HG03280 (cell line): ENCODE data around the gene FYB2.

Experiments used
- ATAC-seq: cut with Tn5 transposase; IDR thresholded peaks from one replicate; pipeline ENCODE4 v1.9.1; 2021; ENCODE audit warnings: mild to moderate bottlenecking, moderate library complexity; ENCODE audit not compliant: unreplicated experiment

FYB2 gene

DNA sequence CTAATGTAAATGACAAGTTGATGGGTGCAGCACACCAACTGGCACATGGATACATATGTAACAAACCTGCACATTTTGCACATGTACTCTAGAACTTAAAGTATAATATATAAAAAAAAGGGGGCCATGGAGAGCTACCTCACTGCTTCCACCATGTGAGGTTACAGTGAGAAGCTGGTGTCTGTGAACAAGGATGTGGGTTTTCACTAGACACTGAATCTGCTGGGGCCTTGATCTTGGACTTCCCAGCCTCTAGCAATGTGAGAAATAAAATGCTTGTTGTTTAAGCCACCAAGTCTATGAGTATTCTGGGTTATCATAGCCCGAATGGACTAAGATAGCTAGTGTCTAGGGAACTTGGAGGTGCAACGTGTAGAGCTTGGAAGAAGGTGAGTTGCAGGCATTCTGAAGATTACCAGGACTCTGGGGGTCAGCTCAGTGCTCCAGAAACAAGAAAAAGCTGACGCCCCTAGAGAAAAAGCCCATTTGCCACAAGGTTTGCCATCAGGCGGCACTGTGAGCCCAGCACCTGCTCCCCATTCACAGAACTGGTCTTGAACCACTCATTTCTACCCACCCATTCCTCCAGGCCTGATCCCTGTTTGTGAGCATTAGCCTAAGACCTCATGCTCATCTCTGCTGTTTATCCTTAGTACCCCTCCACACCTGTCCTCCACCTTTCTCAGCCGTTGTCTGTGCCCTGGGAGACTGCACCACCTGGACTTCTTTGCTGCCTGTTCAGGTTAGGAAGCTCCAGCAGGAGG is 15.1 kb upstream of the FYB2 start:
- ATAC-seq = no peak

DNA sequence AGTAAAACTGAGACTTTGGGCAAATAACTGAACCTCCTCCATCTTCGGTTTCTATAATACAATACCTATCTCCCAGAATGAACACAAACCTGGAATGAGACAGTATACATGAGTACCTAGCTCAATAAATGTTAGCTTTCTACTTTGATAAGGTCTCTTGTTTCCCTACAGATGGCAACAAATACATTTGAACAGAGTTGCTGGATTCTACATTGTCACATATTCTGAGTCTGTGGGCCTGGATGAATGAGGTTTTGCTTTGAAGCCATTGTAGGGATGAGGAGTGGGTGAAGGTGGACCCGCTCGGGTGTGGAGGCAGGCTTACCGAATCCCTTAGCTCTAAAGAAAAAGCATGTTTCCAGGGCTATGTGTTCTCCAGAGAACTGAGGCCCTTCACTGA is 13.9 kb upstream of the FYB2 start:
- ATAC-seq = no peak

DNA sequence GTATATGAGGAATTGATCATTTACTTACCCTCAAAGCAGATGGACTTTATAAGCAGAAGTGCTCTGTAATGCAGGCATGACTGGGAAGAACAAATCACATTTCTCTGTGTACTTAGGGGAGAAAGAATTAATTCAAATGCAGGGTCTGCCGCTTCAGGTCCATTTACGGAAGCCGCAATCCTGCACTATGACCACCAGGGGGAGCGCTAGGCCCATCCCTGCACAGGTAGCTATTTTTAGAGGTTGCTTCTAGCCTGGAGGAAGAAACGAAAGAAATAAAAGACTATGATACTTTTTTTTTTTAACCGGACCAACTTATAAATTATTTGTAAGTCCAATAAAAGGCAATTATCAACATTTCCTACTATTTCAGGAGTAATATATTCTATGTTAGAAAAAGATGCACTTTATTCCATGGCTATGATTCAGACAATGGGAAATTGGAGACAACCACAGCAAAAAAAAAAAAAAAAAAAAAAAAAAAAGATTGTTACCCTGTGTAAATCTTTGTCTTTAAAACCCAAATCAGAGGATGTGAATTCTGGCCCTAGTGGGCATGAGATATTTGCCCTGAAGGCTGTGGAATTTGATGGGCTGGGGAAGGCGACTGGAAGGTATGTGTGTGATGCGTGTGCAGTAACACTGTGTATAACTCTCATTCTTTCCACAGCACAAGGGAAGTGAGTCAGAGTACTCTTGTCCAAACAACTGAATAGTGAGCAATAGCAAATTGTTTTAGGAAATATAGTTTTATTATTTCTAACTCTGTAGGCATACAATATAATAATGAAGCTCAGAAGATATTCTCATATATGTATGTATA is 12.9 kb upstream of the FYB2 start:
- ATAC-seq = peak; percentile 83

DNA sequence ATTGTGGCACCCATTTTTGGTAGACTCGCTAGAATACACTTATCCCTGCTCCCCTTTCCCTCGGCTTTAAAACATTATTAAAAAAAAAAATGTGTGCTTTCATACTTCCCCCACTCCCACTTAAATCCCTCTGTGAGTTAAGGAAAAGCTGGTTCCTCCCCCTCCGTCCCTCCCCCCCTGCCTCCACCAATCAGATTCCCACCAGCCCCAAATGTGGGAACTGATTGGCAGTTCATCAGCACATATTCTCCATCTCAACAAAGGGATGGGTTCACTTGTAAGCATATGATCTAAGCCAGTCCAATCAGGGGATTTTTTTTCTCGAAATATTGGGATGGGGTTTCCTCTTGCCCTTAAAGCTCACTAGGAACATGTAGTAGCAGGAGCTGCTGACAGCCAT is 10.8 kb upstream of the FYB2 start:
- ATAC-seq = no peak

DNA sequence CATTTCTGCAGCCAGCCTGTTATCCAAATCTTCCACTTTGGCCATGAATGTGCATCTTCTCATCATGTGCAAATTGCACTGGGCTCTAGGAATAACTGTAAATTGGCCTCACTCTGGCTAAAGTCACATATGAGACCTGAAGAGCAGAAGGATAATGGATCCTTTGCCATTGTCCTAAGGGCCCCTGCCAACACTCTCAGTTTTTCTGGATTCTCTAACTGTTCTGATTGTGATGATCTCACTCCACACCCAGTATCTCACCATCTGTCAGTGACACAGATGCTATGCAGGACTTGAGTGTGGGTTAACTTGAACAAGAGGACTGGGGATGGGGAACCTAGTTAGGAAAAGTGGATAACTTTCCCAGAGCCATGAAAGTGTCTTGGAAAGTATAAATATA is 8.5 kb upstream of the FYB2 start:
- no peak for ATAC-seq

DNA sequence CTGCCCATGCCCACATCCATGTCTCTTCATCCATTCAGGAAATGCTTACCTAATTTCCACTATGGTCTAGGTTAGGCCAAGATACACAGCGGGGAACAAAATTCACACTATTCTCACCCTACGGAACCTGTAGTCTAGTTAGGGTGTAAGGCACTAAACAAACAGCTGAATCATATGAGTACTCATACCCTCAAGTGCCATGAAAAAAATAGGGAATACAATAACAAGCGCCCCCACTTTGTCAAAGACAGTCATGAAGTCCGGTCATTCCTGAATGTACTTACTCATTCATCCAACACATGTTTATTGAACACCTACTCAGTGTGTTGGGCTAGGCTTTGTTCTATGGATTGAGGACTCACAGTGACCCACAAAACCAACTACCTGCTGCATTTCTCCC is 6.2 kb upstream of the FYB2 start:
- ATAC-seq = no peak

DNA sequence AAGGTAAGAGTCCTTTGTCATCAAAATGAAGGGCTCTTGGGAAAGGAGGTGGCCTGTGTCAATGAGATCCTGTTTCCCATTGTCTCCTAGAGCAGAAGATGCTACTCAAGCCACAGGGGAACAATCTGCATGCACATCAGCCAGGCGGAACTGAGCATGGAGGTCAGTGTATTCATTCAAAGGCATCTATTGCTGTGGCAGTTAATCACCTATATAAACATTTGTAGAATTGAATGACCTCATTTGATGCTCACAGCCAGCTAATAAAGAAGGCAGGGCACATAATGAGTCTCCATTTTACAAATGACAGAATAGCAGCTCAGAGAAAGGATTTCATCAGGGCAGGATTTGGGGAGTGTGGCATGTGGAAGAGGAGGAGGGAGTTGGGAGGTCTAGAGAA is 5.7 kb upstream of the FYB2 start:
- ATAC-seq = no peak

DNA sequence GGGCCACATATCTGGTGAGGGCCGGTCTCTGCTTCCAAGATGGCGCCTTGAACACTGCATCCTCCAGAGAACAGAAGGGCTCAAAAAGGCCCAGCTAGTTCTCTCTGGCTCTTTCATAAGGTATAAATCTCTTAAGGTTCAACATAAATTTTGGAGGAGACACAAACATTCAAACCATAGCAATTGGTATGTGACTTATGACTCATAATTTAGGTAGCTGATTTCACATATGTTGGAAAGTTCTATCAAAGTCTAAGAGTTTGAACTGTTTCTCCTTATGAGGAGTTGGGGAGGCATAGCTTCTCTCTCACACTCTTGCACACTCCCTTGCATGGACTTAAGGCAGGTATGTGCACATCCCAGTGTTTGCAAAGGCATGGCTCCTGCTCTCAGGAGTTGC is 5.1 kb upstream of the FYB2 start:
- no peak for ATAC-seq

DNA sequence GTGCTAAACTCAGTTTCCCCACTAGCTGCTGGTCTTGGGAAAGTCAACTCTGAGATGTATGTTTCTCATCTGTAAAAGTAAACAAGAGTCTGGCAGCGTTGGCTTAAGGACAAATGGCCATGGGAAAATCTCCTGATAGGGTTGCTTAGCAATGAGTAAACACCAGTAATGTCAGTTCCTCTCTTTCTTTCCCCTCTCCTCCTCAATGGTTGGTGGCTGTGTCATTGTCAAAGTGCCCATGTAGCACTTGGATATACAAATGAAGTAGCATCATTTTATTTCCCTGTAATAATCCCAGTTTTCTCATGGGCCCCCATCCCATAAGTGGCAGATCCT is 2.2 kb upstream of the FYB2 start:
- ATAC-seq = no peak

DNA sequence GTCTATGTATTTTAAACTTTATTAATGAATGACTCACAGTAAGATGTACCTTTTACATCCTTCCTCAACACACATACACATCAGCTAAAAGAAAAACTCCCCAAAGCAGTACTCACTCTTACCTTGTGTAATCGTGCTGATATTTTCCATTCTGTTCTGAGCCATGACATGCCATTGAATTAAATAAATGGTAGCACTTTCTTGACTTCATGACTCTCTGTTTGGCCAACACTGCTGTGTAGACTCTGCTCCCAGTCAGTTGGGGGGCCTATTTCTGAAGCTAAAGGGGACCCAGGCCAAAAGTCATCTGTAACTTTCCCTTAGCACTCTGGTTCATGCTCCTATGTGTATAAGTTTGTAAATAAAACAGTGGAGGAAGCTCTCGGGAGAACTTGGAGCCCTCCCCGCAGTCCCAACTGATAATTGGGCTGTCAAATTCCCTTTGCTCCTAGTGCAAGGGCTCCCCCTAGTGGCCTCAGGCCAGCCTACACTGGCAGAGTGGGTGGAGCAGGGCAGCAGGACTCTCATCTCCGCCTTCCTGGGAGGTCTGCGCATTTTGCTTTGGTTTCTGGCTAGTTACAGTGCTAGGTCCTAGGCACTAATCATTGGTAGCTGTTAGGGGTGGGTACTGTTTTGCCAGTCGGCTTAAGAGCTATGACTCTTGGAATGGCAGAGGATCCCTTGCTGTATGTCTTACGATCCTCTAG is 1.7 kb upstream of the FYB2 start:
- ATAC-seq = peak; percentile 78

DNA sequence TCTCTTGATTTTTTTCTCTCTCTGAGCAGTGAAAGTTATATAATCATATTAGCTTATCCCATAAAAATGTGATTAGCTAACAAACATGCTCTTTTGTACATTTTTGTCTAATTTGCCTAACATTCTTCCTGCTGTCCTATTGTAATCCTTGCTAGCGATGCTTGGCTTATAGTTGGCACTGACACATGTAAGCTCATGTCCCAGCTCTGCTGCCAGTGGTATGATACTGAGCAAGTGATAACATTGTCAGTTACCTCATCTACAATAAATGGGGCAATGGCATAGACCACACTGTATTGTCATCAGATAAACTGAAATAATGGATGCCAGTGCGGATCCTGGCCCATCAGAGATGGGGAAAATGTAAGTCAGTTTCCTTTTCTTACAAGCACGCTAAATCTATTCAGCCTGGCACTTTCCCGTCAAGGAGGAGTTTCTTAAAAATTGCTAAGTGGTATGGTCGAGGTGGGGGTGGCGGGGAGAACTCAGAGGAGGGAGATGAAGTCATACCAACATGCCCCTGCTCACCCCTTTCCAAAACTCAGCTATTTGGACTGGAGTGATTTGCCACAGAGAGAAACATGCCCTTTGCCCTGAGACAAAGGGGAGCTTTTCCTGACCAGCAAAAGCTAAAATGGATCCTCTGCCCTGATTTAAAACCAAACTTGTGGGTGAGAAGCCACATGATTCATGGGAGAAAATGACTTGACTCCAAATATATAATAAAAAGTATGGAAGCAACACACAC is 1.3 kb downstream of the FYB2 start:
- ATAC-seq = no peak

DNA sequence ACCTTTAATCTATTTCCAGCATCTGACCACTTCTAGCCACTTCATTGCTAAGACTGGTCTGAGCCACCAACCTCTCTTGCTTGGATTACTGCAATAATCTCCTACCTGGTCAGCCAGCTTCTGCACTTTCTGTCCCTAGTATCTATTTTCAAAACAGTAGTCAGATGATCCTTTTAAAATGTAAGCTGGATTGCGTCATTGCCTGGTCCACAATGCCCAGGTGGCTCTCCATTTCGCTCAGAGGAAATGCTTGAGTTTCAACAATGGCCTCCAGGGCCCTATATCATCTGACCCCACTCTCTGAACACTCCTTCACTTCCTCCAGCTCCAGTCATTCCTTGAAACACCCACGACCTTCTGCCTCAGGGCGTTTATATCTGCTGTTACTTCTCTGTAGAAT is 2.3 kb downstream of the FYB2 start:
- no peak for ATAC-seq

DNA sequence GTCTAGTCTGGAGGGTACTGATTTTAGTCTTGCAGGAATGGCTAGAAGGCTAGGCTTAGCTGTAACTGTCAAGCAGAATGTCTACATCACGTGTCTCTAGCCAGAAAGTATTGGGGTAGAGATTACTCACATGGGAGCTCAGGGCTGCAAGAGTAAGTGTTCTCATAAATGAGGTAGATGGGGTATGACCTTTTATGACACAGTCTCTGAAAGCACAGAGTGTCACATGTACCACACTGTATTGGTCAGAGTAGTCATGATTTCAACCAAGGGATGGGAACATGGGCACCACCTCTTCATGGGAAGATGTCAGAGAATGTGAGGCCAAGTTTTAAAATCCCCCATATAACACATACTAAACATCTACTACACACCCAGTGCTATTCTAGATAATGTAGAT is 2.9 kb downstream of the FYB2 start:
- no peak for ATAC-seq

DNA sequence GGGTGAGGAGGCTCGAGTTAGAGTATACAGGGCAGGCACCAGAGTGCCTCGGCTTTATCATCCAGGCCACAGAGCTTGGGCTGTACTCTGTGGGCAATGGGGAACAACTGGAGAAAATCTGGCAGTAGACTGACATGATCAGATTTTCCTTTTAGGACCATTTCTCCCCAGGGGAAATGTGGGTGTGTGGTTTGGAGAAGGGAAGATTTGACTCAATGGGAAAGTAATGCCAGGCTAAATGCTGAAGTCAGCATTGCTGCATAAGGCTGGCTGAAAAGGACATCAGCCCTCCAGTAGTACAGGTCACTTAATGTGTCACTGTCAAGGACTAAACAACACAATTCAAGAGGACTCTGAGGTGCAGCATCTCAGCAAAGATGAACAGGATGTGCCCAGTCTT is 5.0 kb downstream of the FYB2 start:
- no peak for ATAC-seq

DNA sequence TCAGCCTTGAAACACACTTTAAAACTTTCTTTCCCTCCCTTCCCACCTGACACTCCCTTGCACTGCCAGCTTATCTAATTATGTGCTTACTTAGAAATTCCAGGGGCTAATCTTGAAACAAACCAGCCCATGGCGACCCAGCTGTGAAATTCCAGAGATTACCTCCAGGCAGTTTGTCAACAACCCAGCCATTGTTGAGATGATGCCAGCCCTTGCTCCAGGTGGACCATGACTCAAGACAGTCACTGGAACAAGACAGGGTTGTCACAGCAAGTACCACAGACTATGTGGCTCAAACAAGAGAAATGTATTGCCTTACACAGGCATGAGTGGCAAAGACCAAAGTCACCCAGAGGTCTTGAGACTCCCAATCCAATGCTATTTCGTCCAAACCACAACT is 7.9 kb downstream of the FYB2 start:
- ATAC-seq = no peak

DNA sequence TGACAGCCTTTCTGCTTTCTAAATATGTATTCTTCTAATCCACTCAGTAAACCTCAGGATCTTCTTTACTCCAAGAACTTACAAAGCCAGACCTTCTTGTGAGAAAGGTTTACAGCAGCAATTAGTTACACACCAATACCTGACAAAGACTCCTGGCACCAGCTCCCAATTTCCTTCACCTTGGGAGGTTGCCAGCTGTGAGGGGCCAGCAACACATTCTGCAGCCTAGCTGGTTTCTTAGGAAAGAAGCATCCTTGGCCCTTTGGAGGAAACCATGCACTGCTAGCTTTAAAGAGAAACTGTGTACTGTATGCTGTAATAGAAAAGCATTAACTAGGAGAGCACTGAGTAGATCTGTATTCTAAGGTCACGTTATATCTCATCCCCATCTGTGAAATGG is 10.8 kb downstream of the FYB2 start:
- no peak for ATAC-seq

DNA sequence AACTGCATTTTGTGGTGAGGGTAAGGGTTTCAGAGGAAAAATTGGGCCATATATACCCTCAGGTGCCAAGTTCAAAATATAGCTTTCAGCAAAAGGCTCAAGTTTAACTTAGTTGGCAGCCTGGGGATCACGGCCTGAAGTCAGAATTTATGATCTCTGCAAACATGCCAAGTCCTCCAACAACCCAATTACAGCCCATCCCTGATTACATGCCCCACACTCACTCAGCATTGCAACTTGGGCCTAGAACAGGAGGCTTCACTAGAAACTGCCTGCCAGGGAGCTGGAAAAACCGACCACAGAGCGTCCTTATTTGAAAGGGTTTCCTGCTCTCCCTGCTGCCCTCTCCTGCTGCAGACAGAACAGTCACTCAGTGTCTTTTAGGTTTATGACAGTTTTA is 12.4 kb downstream of the FYB2 start:
- ATAC-seq = no peak

DNA sequence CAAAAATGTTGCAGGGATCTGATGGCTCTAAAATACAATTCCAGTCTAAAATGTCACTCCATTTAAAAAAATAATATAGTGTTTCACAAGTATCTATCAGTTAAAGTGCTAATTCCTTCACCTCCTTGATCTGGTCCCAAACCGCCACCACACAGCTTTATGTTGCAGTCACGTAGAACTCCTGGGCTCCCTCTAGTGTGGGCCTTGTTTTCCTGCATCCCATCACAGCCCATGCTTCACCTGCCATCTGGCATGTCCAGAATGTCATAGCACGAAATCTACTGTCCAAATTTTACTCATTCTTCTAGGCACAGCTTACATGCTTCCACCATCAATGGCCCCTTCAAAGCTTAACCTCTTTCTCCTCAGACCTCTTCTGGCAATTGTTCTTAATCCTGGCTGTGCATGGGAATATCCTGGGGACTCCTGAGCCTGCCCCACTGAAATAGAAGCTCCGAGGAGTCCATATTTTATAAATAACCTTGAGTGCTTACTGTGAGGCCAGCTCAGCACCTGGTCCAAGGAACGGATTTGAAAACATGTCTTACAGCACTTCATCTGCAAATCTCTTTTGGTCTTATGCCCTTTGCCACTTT is 15.5 kb downstream of the FYB2 start:
- ATAC-seq = peak; percentile 72

DNA sequence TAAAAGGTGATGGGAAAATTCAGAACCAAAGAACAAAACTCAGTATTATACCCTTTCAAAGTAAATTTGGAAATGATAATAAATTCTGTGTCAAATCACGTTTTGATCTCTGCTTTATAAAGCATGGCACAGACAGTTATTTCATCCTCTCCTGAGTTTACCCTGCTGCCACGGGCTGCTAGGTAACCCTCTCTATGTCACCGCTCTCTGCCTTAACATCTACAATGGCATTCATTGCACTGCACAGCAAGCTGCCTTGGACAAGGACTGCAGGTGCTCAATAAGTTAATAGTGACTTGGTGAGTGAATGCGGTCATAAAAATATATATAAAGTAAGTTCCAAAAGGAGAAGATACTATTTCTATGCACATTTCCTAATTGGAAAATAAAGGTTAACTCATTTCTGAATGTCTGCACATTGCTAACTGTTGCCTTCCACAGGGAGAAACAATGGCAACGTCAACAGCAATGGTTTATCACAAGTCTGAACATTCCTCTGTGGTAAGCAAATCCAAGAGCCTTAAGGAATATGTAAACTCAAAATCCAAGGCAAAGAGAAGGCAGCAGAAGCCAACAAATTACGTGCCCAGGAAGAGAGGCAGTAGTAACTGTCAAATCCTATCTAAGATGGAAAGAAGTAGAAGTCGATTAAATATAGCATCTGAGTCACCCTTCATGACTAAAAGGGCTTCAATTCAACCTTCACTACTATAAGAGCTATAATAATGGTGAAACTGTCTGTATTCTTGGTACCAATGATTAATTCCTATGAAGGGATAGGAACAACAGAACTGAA is 19.4 kb downstream of the FYB2 start:
- no peak for ATAC-seq

DNA sequence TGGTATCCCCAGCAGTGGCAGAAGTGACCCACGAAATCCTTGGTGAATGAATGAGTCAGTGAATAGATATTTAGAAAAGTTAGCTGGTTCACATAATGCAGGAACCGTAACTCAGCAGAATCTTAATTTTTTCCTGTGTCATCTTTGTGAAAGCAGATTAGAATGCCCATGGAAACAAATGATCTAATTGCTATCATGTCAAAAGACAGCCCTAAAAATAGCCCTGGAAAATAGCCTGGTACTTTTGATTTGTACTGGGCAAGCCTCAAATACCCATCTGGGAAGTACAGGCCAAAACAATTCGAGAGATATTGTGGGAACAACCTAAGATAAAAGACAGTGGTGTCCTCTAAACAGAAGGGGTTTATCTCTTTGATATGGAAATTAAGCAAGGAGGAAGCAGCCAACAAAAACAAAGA is 21.1 kb downstream of the FYB2 start:
- ATAC-seq = no peak
